Caco-2 (cell line): ENCODE data around the gene GSG1. TPM values are rescaled to one million over a fixed set of nuclear protein-coding genes. Genes with fewer than 3 reads are reported as not detected.

Experiments used
- BruUV-seq: library from RNA; stranded (reverse); fragments of 400-500 nt; replicated peaks from 2 replicates; lab custom pipeline; 2021; lab: Mats Ljungman, UMichigan
- CTCF ChIA-PET: fragments of 300-600 bp; sonication (Branson Sonifier 250); formaldehyde crosslinking; loops from one replicate; lab custom pipeline; 2022; ENCODE audit warnings: antibody characterized with exemption; lab: Charles Lee
- POLR2A ChIA-PET: fragments of 300-600 bp; sonication (Branson Sonifier 250); formaldehyde crosslinking; loops from one replicate; lab custom pipeline; 2022; ENCODE audit warnings: antibody characterized with exemption; lab: Charles Lee
- DNase-seq, 2 experiments: peaks; one replicate each; pipeline versions ENCODE4 v3.0.0 to v3.0.0-alpha.2; 2020 to 2022
- H3K27me3 ChIP-seq: replicated peaks from 2 replicates; pipeline ENCODE4 v1.6.0; 2011; ENCODE audit warnings: low read length; ENCODE audit not compliant: control insufficient read depth, insufficient read depth
- H3K36me3 ChIP-seq: 2 replicates; pipeline ENCODE4 v1.5.1; 2011; ENCODE audit warnings: low read length; ENCODE audit not compliant: control insufficient read depth, insufficient read depth
- H3K4me1 ChIP-seq: fragments of 250-450 bp; sonication (Bioruptor Pico); 2 replicates; pipeline ENCODE4 v1.5.1; 2020; ENCODE audit warnings: mild to moderate bottlenecking
- H3K4me3 ChIP-seq: 2 replicates; pipeline ENCODE4 v1.5.1; 2011; ENCODE audit warnings: low read depth, mild to moderate bottlenecking, control low read depth, low read length
- H3K9me3 ChIP-seq: fragments of 250-450 bp; sonication (Bioruptor Pico); 2 replicates; pipeline ENCODE4 v1.5.1; 2020; ENCODE audit warnings: mild to moderate bottlenecking, moderate library complexity
- H3K27ac Mint-ChIP-seq: one replicate; pipeline ENCODE4 v1.8.0; 2022; ENCODE audit warnings: mixed read lengths; ENCODE audit not compliant: unreplicated experiment
- H3K27me3 Mint-ChIP-seq: one replicate; pipeline ENCODE4 v1.8.0; 2022; ENCODE audit warnings: mixed read lengths; ENCODE audit not compliant: insufficient read depth, unreplicated experiment
- H3K36me3 Mint-ChIP-seq: one replicate; pipeline ENCODE4 v1.8.0; 2022; ENCODE audit warnings: mild to moderate bottlenecking, mixed read lengths; ENCODE audit not compliant: insufficient read depth, unreplicated experiment
- H3K4me1 Mint-ChIP-seq: one replicate; pipeline ENCODE4 v1.8.0; 2022; ENCODE audit warnings: low read depth, mixed read lengths; ENCODE audit not compliant: unreplicated experiment
- H3K4me3 Mint-ChIP-seq: one replicate; pipeline ENCODE4 v1.8.0; 2022; ENCODE audit warnings: mild to moderate bottlenecking, moderate library complexity, mixed read lengths; ENCODE audit not compliant: unreplicated experiment
- H3K9me3 Mint-ChIP-seq: one replicate; pipeline ENCODE4 v1.8.0; 2022; ENCODE audit warnings: mixed read lengths; ENCODE audit not compliant: unreplicated experiment
- CTCF ChIP-seq, 2 experiments: fragments of 200-600 bp in 1 of 2; IDR thresholded peaks; 1 replicate in 1 of 2; 2 replicates in 1 of 2; pipeline versions ENCODE4 v1.5.1 to v1.8.0; 2011 to 2022; ENCODE audit warnings: antibody characterized with exemption in 1 of 2, control low read depth in 1 of 2, inconsistent platforms in 1 of 2, low read depth in 1 of 2, low read length in 1 of 2, mild to moderate bottlenecking in 1 of 2, moderate library complexity in 1 of 2; ENCODE audit not compliant: insufficient read depth in 1 of 2, severe bottlenecking in 1 of 2, unreplicated experiment in 1 of 2
- intact Hi-C: fragments of 100-400 bp; cut with micrococcal nuclease; formaldehyde crosslinking; loops from one replicate; pipeline ENCODE4 v1.10.0; 2022; ENCODE audit not compliant: unreplicated experiment
- total RNA-seq: library from RNA; stranded (reverse); gene quantifications from 2 replicates; pipeline ENCODE4 v1.2.3, GENCODE V29; 2022

GSG1 gene
- total RNA-seq, 1 experiment from 2014 or later: not detected

GRCh38 chr12:13088496-13088895, 15.0 kb downstream of the GSG1 start:
- DNase-seq: no peak
- POLR2A ChIA-PET: no interaction called here
- Histone ChIP-seq H3K27me3 (no peaks in the 10 kb centered on the region), H3K4me3 (no peak overlapping the region), H3K4me1 (no peaks in the 10 kb centered on the region; the same call in 1 of the 2 replicates), H3K36me3 (no peaks in the 10 kb centered on the region), H3K9me3 (no peaks in the 10 kb centered on the region)
- CTCF ChIA-PET: no interaction called here
- intact Hi-C loops: no loop called here
- H3K36me3 Mint-ChIP-seq: no peaks in the 10 kb centered on the region
- BruUV-seq: no TSS peak
- TF ChIP-seq CTCF (IDR thresholded peaks at IDR 0.05; ENCODE audit: insufficient read depth in 1 of 2, low read depth in 1 of 2, low read length in 1 of 2, severe bottlenecking in 1 of 2, unreplicated experiment in 1 of 2): no peak
- H3K4me1 Mint-ChIP-seq: peaks cover 6% of the 10 kb centered on the region
- no peaks in the 10 kb centered on the region for H3K9me3 Mint-ChIP-seq
- H3K4me3 Mint-ChIP-seq: no peak overlapping the region
- no peak overlapping the region for H3K27ac Mint-ChIP-seq
- H3K27me3 Mint-ChIP-seq: no peaks in the 10 kb centered on the region

- H3K27me3 Mint-ChIP-seq: no peaks in the 10 kb centered on the region
- Histone ChIP-seq H3K36me3 (no peaks in the 10 kb centered on the region), H3K9me3 (no peaks in the 10 kb centered on the region), H3K4me1 (no peaks in the 10 kb centered on the region; the same call in 1 of the 2 replicates), H3K27me3 (no peaks in the 10 kb centered on the region), H3K4me3 (no peak overlapping the region)
- H3K36me3 Mint-ChIP-seq: no peaks in the 10 kb centered on the region
- intact Hi-C loops: no loop called here
- H3K4me3 Mint-ChIP-seq: no peak overlapping the region
- CTCF ChIA-PET: no interaction called here
- H3K9me3 Mint-ChIP-seq: no peaks in the 10 kb centered on the region
- H3K27ac Mint-ChIP-seq: no peak overlapping the region
- no peak for DNase-seq
- POLR2A ChIA-PET: no interaction called here
- H3K4me1 Mint-ChIP-seq: peaks cover 6% of the 10 kb centered on the region
- BruUV-seq: no TSS peak
- no peak for TF ChIP-seq CTCF (IDR thresholded peaks at IDR 0.05; ENCODE audit: insufficient read depth in 1 of 2, low read depth in 1 of 2, low read length in 1 of 2, severe bottlenecking in 1 of 2, unreplicated experiment in 1 of 2)
These were observed 15.7 kb downstream of the GSG1 start for GRCh38 chr12:13087766-13088165.

- intact Hi-C loops: no loop called here
These were observed 17.3 kb downstream of the GSG1 start for GRCh38 chr12:13085968-13086686.

More at GRCh38 chr12:13085968-13086686, 17.3 kb downstream of the GSG1 start:
- Histone ChIP-seq H3K4me3 (no peak overlapping the region), H3K9me3 (no peaks in the 10 kb centered on the region), H3K27me3 (no peaks in the 10 kb centered on the region), H3K36me3 (no peaks in the 10 kb centered on the region), H3K4me1 (no peaks in the 10 kb centered on the region)
- no peak for DNase-seq
- no peaks in the 10 kb centered on the region for H3K36me3 Mint-ChIP-seq
- no TSS peak for BruUV-seq
- no peak overlapping the region for H3K27ac Mint-ChIP-seq
- CTCF ChIA-PET: interaction anchor here (0.9 to 1.0 kb wide), 2 partner anchors 125 to 163 kb away, joined by 3 read pairs; no protein-coding TSS in a partner anchor
- no peaks in the 10 kb centered on the region for H3K9me3 Mint-ChIP-seq
- POLR2A ChIA-PET: no interaction called here
- H3K4me3 Mint-ChIP-seq: no peak overlapping the region
- peaks cover 6% of the 10 kb centered on the region for H3K4me1 Mint-ChIP-seq
- H3K27me3 Mint-ChIP-seq: no peaks in the 10 kb centered on the region
- no peak for TF ChIP-seq CTCF (IDR thresholded peaks at IDR 0.05; ENCODE audit: insufficient read depth in 1 of 2, low read depth in 1 of 2, low read length in 1 of 2, severe bottlenecking in 1 of 2, unreplicated experiment in 1 of 2)
